GM12892 (cell line): ENCODE results near the gene PLCG2.

Source experiments
- POLR2A ChIP-seq: IDR thresholded peaks from 2 replicates; pipeline ENCODE4 v1.6.1; 2011; ENCODE audit warnings: low read depth, low read length, control low read depth
- POLR2AphosphoS5 ChIP-seq: IDR thresholded peaks from 2 replicates; pipeline ENCODE4 v1.6.1; 2011; ENCODE audit warnings: low read depth, low read length, control low read depth
- TAF1 ChIP-seq: IDR thresholded peaks from 2 replicates; pipeline ENCODE4 v1.6.1; 2011; ENCODE audit warnings: low read depth, mild to moderate bottlenecking, control low read depth, low read length, borderline replicate concordance

- TF ChIP-seq POLR2A (no peak), TAF1 (no peak), POLR2AphosphoS5 (no peak)
Measured at GRCh38 chr16:81748476-81749198, 30.5 kb upstream of the PLCG2 start.
